GM10248 (cell line): ENCODE data around the gene UTS2B.

ENCODE experiments used
- CTCF ChIA-PET: fragments of 300-600 bp; sonication (Branson Sonifier 250); formaldehyde crosslinking; extraction: SDS; loops from one replicate; lab custom pipeline; 2021; ENCODE audit warnings: antibody characterized with exemption; lab: Yijun Ruan, JAX
- POLR2A ChIA-PET: fragments of 350-650 bp; sonication (Branson Sonifier 250); formaldehyde crosslinking; extraction: SDS; loops from one replicate; lab custom pipeline; 2020; ENCODE audit warnings: antibody characterized with exemption; lab: Yijun Ruan, JAX
- DNase-seq: peaks from one replicate; pipeline ENCODE4 v3.0.0; 2012; ENCODE audit errors: extremely low spot score
- CTCF ChIP-seq: IDR thresholded peaks from 2 replicates; pipeline ENCODE4 v1.5.1; 2012; ENCODE audit warnings: mild to moderate bottlenecking, low read depth; ENCODE audit errors: extremely low read depth, missing control alignments, control extremely low read depth

The UTS2B gene

GRCh38 chr3:191298846-191299245 lies 31.5 kb downstream of the UTS2B start:
- ChIA-PET CTCF (interaction anchor here (1.2 to 1.5 kb wide), 4 partner anchors 9 to 55 kb away, joined by 3 to 7 read pairs (median 4); no protein-coding TSS in a partner anchor), POLR2A (no interaction called here)
- no peak for DNase-seq
- no peak for TF ChIP-seq CTCF

GRCh38 chr3:191296041-191296541 lies 34.2 kb downstream of the UTS2B start:
- peak; percentile 50 for DNase-seq
- CTCF ChIA-PET: interaction anchor here (0.8 to 1.9 kb wide), 2 partner anchors 26 to 43 kb away, joined by 3 to 4 read pairs; no protein-coding TSS in a partner anchor
- TF ChIP-seq CTCF: no peak
- POLR2A ChIA-PET: no interaction called here

DNA sequence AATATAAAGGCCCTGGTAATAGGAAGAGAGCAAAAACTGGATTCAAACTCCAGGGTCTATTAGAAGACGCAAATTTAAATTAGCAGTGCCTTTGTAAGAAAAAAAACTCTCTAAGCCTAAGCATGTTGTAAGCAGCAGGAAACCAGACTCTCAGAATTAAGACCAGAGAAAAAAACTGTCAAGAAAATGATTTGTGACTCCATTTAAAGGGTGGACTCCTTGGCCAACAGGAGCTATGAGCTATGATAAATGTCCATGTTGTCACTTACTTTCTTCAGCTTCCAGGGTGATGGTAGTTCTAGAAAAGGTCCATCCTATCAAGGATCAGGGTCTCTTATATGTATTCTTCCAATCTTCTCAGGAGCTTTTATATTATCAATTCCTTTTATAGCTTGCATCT lies 36.0 kb downstream of the UTS2B start:
- no peak for TF ChIP-seq CTCF
- CTCF ChIA-PET: interaction anchor here (1.3 to 1.9 kb wide), 2 partner anchors 8 to 10 kb away, joined by 4 to 6 read pairs; no protein-coding TSS in a partner anchor

DNA sequence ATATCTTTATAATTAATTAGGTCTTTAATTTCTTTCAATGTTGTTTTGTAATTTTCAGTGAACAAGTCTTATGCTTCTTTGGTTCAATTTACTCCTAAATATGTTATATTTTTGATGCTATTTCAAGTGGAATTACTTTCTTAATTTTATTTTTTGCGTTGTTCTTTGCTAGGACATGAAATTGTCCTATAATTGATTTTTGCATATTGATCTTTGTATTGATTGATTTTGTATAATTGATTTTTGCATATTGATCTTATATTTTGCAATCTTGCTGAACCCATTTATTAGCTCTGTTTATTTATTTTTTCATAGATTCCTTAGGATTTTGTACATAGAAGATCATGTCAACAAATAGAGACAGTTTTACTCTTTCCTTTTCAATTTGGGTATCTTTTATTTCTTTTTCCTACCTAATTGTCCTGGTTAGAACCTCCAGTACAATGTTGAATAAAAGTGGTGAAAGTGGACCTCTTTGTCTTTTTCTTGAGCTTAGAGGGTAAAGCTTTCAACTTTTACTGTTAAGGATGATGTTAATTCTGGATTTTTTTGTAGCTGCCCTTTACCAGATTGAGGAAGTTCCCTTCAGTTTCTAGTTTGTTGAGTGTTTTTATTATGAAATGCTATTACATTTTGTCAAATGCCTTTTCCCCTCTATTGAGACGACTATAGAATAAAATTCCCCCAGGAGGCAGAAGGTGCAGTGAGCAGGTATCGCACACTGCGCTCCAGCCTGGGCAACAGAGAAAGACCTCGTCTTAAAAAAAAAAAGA lies 37.9 kb downstream of the UTS2B start:
- TF ChIP-seq CTCF: no peak
- ChIA-PET POLR2A (no interaction called here), CTCF (interaction anchor here (0.7 to 1.1 kb wide), 4 partner anchors 11 to 44 kb away, joined by 3 to 5 read pairs (median 4); no protein-coding TSS in a partner anchor)
- no peak for DNase-seq

More for the DNA sequence above, 36.0 kb downstream of the UTS2B start:
- DNase-seq: no peak
- POLR2A ChIA-PET: interaction anchor here (0.6 kb wide), 1 partner anchor 58 kb away, joined by 3 read pairs; no protein-coding TSS in a partner anchor

DNA sequence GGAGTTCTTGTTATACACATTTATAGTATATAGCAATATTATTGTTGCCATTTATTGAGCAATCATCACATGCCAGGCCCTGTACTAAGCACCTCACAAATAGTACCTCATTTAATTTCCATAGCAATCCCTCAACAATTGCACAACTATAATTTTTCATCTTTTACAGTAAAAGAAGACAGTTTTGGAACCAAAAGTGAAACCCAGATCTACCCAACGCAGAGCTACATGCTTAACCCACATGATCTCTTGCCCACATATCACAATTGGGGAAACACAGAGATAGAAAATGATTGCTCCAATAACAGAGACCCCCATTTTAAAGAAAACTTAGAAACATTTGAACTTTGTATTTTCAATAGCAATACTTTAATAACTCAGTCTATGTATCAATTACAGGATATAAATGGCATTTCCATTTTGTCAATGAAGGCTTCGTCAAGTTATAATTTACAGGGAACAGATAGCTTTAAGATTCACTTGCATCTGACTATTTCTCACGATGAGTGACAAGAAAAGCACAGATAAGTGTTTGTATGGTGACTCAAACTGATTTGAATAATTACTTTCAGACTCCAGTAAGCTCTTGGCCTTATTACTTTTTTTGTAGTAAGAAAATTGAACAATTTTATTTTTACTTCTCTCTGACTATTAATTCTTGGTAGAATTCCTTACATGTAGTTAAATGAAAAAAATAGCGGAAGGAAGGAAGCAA lies 39.9 kb downstream of the UTS2B start:
- TF ChIP-seq CTCF: no peak
- ChIA-PET CTCF (interaction anchor here (0.9 to 1.5 kb wide), 5 partner anchors 9 to 69 kb away, joined by 3 to 8 read pairs (median 3); no protein-coding TSS in a partner anchor), POLR2A (no interaction called here)
- DNase-seq: peak; percentile 31

DNA sequence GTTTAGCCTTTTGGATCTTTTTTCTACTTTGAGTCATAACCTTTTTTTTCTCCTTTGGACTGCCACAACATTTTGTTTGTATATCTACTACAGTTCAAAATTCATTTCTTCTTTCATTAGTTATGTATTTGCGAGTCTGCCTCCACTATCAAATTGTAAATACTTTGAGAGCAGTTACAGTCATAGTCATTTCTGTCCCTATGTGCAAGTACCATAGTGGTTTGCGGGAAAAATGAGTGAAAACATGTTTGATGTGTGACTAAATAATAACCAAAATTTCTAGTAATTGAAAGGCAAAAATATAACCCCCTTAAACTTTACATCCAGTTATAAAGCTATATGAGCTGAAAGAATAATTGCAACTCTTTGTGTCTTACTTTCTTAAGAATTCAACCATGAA lies 46.9 kb downstream of the UTS2B start:
- POLR2A ChIA-PET: no interaction called here
- no peak for TF ChIP-seq CTCF
- CTCF ChIA-PET: interaction anchor here (2.0 to 4.5 kb wide), 3 partner anchors 8 to 22 kb away, joined by 4 to 40 read pairs (median 7); no protein-coding TSS in a partner anchor

More for the DNA sequence above, 46.9 kb downstream of the UTS2B start:
- DNase-seq: no peak
